Kidney (tissue), 14 donors: ENCODE measurements around the gene TMEM151A. TPM values are rescaled to one million over a fixed set of nuclear protein-coding genes. Genes with fewer than 3 reads are reported as not detected.

ENCODE experiments used
- DNase-seq, 5 donors: peaks; one replicate each; pipeline ENCODE4 v3.0.0-alpha.2; 2013 to 2020
- FAIRE-seq: peaks from 2 replicates; lab custom pipeline; 2012; peaks lifted over from hg19 to GRCh38; lab: Jason Lieb, UNC
- H3K27ac ChIP-seq, 2 donors: one replicate each; pipeline ENCODE4 v1.7.0; 2013; ENCODE audit warnings: low read depth in 2 of 2, low read length in 2 of 2, inconsistent platforms in 1 of 2
- H3K27me3 ChIP-seq: one replicate; pipeline ENCODE4 v1.7.1; 2013; ENCODE audit warnings: low read length, inconsistent platforms; ENCODE audit not compliant: control insufficient read depth, insufficient read depth
- H3K36me3 ChIP-seq, 3 donors: one replicate each; pipeline versions ENCODE4 v1.7.0 to v1.7.1; 2013; ENCODE audit warnings: low read length in 3 of 3, control low read depth in 1 of 3, inconsistent platforms in 1 of 3; ENCODE audit not compliant: insufficient read depth in 3 of 3, control insufficient read depth in 2 of 3
- H3K4me1 ChIP-seq, 3 donors: one replicate each; pipeline versions ENCODE4 v1.7.0 to v1.7.1; 2013; ENCODE audit warnings: low read length in 3 of 3, inconsistent platforms in 1 of 3, low read depth in 1 of 3; ENCODE audit not compliant: control insufficient read depth in 2 of 3, insufficient read depth in 2 of 3
- H3K4me3 ChIP-seq, 3 donors: one replicate each; pipeline versions ENCODE4 v1.7.0 to v1.8.1; 2013; ENCODE audit warnings: low read length in 3 of 3, control low read depth in 1 of 3, inconsistent platforms in 1 of 3
- H3K9ac ChIP-seq, 3 donors: one replicate each; pipeline versions ENCODE4 v1.7.0 to v1.7.1; 2013; ENCODE audit warnings: low read length in 3 of 3, control low read depth in 1 of 3, inconsistent platforms in 1 of 3
- H3K9me3 ChIP-seq, 3 donors: one replicate each; pipeline versions ENCODE4 v1.7.0 to v1.7.1; 2013; ENCODE audit warnings: low read length in 3 of 3, control low read depth in 1 of 3, inconsistent platforms in 1 of 3; ENCODE audit not compliant: control insufficient read depth in 2 of 3, insufficient read depth in 1 of 3
- intact Hi-C: fragments of 100-400 bp; cut with DNase I; formaldehyde crosslinking; loops from one replicate; pipeline ENCODE4 v1.11.1; 2022
- polyA plus RNA-seq: library from polyadenylated mRNA; stranded (reverse); fragments of 350-450 nt; fragmentation: Illumina TruSeq; extraction: RNeasy Lipid Tissue Mini Kit (QIAGEN cat#74804); gene quantifications from one replicate; pipeline ENCODE4 v1.2.3, GENCODE V29; 2014; ENCODE audit warnings: low read depth, low replicate concordance; ENCODE audit not compliant: insufficient read depth
- total RNA-seq: library from RNA; stranded (reverse); fragmentation: NEBNext Ultra II Directional; extraction: Animal tissue kit (Norgen Biotek cat#: 25700); gene quantifications from one replicate; pipeline ENCODE4 v1.2.1, GENCODE V29; 2021
- TF ChIP-seq, protein P1 (sequence below): IDR thresholded peaks from 3 replicates; pipeline ENCODE4 v1.5.1; 2012; ENCODE audit warnings: mild to moderate bottlenecking, moderate library complexity, borderline replicate concordance; ENCODE audit not compliant: insufficient read depth; ENCODE audit errors: extremely low read depth
- donor health status: control.
- donor health status: control.
- donor health status: control.
- donor health status: control.
- donor health status: control.
- donor health status: DM: yes; HTN: yes; CAD: no.
- donor health status: Normal renal cell carcinoma (clear cell type).

TMEM151A gene
- total and polyA plus RNA-seq, 2 donors from 2014 or later: 0.19 TPM; not detected in 1

DNA sequence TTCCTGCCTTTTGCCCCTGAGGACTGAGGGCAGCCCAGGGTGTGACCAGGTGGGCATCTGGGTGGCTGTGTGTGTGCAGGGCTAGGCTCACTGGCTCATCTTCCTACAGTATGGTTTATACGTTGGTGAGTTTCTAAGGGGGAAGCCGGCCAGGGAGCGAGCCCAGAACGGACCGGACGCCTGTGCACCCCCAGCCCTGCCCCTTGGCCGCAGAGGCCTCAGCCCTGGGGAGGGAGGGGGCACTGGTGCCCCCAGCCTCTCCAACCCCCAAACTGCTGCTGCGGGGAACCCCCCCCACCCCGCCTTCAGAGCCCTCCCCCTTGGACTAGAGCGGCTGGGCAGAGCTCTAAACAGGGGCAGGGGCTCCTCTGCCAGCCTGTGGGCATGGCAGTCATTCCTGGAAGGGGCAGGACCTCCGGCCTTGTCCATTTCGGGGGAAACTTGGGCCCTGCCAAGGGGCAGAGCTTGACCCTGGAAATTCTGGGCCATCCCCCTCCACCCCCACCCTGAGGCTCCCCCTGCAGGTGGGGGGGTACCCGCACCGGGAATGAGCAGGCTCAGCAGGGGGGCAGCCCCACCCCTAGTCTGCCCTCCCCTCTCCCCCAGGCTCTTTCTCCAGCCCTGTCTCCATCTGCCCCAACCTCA, 8.1 kb upstream of the TMEM151A start:
- Histone ChIP-seq H3K27me3 (no peaks in the 10 kb centered on the region), H3K27ac (no peak overlapping the region), H3K36me3 (peaks cover 0 to 9% (median 0%) of the 10 kb centered on the region in 3 donors), H3K9ac (no peak overlapping the region), H3K9me3 (no peaks in the 10 kb centered on the region), H3K4me1 (peaks cover 0 to 15% (median 7%) of the 10 kb centered on the region in 3 donors), H3K4me3 (no peak overlapping the region)
- intact Hi-C loops: no loop called here
- TF ChIP-seq, protein P1, sequence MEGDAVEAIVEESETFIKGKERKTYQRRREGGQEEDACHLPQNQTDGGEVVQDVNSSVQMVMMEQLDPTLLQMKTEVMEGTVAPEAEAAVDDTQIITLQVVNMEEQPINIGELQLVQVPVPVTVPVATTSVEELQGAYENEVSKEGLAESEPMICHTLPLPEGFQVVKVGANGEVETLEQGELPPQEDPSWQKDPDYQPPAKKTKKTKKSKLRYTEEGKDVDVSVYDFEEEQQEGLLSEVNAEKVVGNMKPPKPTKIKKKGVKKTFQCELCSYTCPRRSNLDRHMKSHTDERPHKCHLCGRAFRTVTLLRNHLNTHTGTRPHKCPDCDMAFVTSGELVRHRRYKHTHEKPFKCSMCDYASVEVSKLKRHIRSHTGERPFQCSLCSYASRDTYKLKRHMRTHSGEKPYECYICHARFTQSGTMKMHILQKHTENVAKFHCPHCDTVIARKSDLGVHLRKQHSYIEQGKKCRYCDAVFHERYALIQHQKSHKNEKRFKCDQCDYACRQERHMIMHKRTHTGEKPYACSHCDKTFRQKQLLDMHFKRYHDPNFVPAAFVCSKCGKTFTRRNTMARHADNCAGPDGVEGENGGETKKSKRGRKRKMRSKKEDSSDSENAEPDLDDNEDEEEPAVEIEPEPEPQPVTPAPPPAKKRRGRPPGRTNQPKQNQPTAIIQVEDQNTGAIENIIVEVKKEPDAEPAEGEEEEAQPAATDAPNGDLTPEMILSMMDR: no peak
- DNase-seq: no peak
- FAIRE-seq: no peak

DNA sequence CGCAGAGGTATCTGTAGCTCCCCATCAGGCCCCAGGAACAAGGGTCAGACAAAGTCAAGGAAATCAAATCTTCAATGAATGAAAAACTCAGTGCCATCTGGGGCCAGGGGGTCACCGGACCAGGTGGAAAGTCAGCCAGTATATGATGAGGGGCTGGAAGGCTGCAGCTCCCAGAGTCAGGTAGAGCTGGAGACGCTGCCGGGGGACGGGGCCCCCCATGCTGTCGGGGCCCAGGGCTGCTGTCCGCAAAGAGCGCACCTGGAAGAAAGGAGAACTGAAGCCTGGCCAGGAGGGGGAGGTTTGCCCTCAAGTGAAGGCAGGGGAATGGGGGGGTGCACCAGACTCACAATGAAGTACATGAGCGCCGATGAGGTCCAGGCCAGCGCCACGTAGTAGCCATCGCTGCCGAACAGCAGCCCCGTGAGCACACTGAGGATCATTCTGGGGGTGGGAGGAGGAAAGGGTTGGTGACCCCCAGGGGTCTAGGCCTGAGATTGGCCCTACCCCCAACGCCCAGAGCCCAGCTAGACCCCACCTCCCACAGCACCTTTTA, 7.1 kb upstream of the TMEM151A start:
- Histone ChIP-seq H3K4me1 (peaks cover 0 to 16% (median 8%) of the 10 kb centered on the region in 3 donors), H3K4me3 (no peak overlapping the region), H3K27me3 (no peaks in the 10 kb centered on the region), H3K27ac (no peak overlapping the region), H3K9ac (no peak overlapping the region), H3K9me3 (no peaks in the 10 kb centered on the region), H3K36me3 (peaks cover 0 to 9% (median 0%) of the 10 kb centered on the region in 3 donors)
- TF ChIP-seq, protein P1: no peak
- intact Hi-C loops: no loop called here
- no peak for FAIRE-seq
- no peak for DNase-seq

DNA sequence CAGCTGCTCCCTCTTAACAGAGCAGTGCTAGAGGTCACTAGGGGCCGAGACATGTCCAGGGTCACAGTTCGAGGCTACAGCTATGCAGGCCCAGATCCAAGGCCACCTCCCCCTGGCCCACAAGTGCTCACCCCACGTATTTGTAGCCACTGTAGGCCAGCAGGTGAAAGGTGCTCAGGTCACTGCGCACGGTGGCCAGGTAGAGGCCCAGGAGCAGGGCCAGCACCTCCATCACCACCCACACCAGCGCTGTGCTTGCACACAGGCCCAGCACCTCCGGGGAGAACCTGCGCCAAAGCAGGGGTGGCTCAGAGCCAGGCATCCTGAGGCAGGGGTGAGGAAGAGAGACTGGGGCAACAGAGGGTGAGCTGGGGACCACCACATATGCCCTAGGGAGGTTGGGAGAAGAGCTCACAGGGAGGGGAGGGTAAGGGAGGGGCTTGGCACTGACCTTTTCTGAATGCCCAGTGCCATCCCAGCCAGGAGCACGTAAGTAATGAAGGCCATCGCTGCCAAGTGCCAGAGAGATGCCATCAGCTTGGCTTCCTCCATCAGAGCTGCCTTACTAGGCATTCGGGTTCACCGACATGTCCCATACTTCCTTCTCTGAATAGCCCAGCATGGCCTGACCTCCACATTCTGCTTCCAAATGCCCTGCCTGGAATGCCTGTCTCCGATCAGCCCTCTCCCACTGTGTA, 6.3 kb upstream of the TMEM151A start:
- H3K9me3 ChIP-seq: no peaks in the 10 kb centered on the region
- no peak overlapping the region for H3K4me3 ChIP-seq
- H3K27ac ChIP-seq: no peak overlapping the region
- TF ChIP-seq, protein P1: no peak
- no peak for FAIRE-seq
- H3K9ac ChIP-seq: no peak overlapping the region
- H3K27me3 ChIP-seq: no peaks in the 10 kb centered on the region
- intact Hi-C loops: no loop called here
- peaks cover 0 to 19% (median 13%) of the 10 kb centered on the region in 3 donors for H3K4me1 ChIP-seq
- DNase-seq: no peak
- H3K36me3 ChIP-seq: peaks cover 0 to 9% (median 0%) of the 10 kb centered on the region in 3 donors
